Activated B cell treated with CpG ODN at 0.5 μM for 24 hours (primary cell): Measurements from ENCODE around the gene FADS1. TPM values are rescaled to one million over a fixed set of nuclear protein-coding genes. Genes with fewer than 3 reads are reported as not detected.

Source experiments
- ATAC-seq: fragments of 200-7000 bp; cut with Tn5 transposase; one replicate; pipeline ENCODE4 v1.10.0; 2021; ENCODE audit warnings: low read depth, mild to moderate bottlenecking, moderate library complexity
- CTCF ChIA-PET: fragments of 350-600 bp; sonication (Branson Sonifier 250); formaldehyde crosslinking; loops from one replicate; lab custom pipeline; 2021; ENCODE audit warnings: antibody characterized with exemption; lab: Charles Lee
- POLR2A ChIA-PET: fragments of 350-600 bp; sonication (Branson Sonifier 250); formaldehyde crosslinking; loops from one replicate; lab custom pipeline; 2021; ENCODE audit warnings: antibody characterized with exemption; lab: Charles Lee
- DNase-seq: peaks from one replicate; pipeline ENCODE4 v3.0.0; 2022
- H3K27ac Mint-ChIP-seq: one replicate; pipeline ENCODE4 v1.8.0; 2020; ENCODE audit warnings: mixed read lengths
- H3K27me3 Mint-ChIP-seq: one replicate; pipeline ENCODE4 v1.8.0; 2021; ENCODE audit warnings: mixed read lengths
- H3K36me3 Mint-ChIP-seq: one replicate; pipeline ENCODE4 v1.8.0; 2021; ENCODE audit warnings: low read depth, mixed read lengths
- H3K4me1 Mint-ChIP-seq: one replicate; pipeline ENCODE4 v1.8.0; 2021; ENCODE audit warnings: mixed read lengths
- H3K4me3 Mint-ChIP-seq: one replicate; pipeline ENCODE4 v1.8.0; 2020; ENCODE audit warnings: mild to moderate bottlenecking, mixed read lengths
- H3K9me3 Mint-ChIP-seq: one replicate; pipeline ENCODE4 v1.8.0; 2020; ENCODE audit warnings: mixed read lengths
- CTCF ChIP-seq: fragments of 200-600 bp; IDR thresholded peaks from one replicate; pipeline ENCODE4 v1.8.0; 2022; ENCODE audit warnings: antibody characterized with exemption, mild to moderate bottlenecking
- intact Hi-C: fragments of 100-400 bp; cut with micrococcal nuclease; formaldehyde crosslinking; loops from one replicate; pipeline ENCODE4 v1.15.1; 2024
- total RNA-seq: library from RNA; stranded (reverse); gene quantifications from 2 replicates; pipeline ENCODE4 v1.2.3, GENCODE V29; 2022

Gene FADS1
- total RNA-seq, 1 donor from 2014 or later, result 23.3 TPM

GRCh38 chr11:61769946-61770683 is 46.7 kb downstream of the FADS1 start:
- TF ChIP-seq CTCF, result no peak

GRCh38 chr11:61769169-61769920 is 47.5 kb downstream of the FADS1 start:
- Mint-ChIP-seq H3K9me3 (no peaks in the 10 kb centered on the region), H3K4me3 (no peak overlapping the region), H3K27ac (no peak overlapping the region), H3K4me1 (no peaks in the 10 kb centered on the region), H3K27me3 (no peaks in the 10 kb centered on the region), H3K36me3 (no peaks in the 10 kb centered on the region)
- POLR2A ChIA-PET, result no interaction called here
- CTCF ChIA-PET, result no interaction called here
- ATAC-seq, result no peak
- intact Hi-C loops, result no loop called here
- no peak for TF ChIP-seq CTCF
- DNase-seq, result no peak

More at GRCh38 chr11:61769946-61770683, 46.7 kb downstream of the FADS1 start:
- no peak for ATAC-seq
- Mint-ChIP-seq H3K27me3 (no peaks in the 10 kb centered on the region), H3K36me3 (no peaks in the 10 kb centered on the region), H3K27ac (no peak overlapping the region), H3K4me3 (no peak overlapping the region), H3K9me3 (no peaks in the 10 kb centered on the region), H3K4me1 (no peaks in the 10 kb centered on the region)
- CTCF ChIA-PET, result no interaction called here
- DNase-seq, result no peak
- intact Hi-C loops, result no loop called here
- POLR2A ChIA-PET, result no interaction called here

- Mint-ChIP-seq H3K4me1 (no peaks in the 10 kb centered on the region), H3K4me3 (no peak overlapping the region), H3K27me3 (no peaks in the 10 kb centered on the region), H3K9me3 (no peaks in the 10 kb centered on the region), H3K36me3 (no peaks in the 10 kb centered on the region), H3K27ac (no peak overlapping the region)
- intact Hi-C loops, result no loop called here
- ATAC-seq (no peak), DNase-seq (no peak)
- ChIA-PET POLR2A (no interaction called here), CTCF (no interaction called here)
- TF ChIP-seq CTCF, result no peak
Observed at GRCh38 chr11:61768376-61769076, 48.3 kb downstream of the FADS1 start.

- Mint-ChIP-seq H3K4me3 (no peak overlapping the region), H3K36me3 (no peaks in the 10 kb centered on the region), H3K4me1 (no peaks in the 10 kb centered on the region), H3K27me3 (peaks cover 5% of the 10 kb centered on the region), H3K9me3 (no peaks in the 10 kb centered on the region), H3K27ac (no peak overlapping the region)
- ATAC-seq (no peak), DNase-seq (no peak)
- ChIA-PET POLR2A (no interaction called here), CTCF (interaction anchor here (1.0 kb wide), 1 partner anchor 13 kb away, joined by 3 read pairs; no protein-coding TSS in a partner anchor)
- intact Hi-C loops, result no loop called here
- no peak for TF ChIP-seq CTCF
Observed at GRCh38 chr11:61766353-61766841, 50.4 kb downstream of the FADS1 start.
